ENCODE data around the gene BRIP1. TPM values are rescaled to one million over a fixed set of nuclear protein-coding genes. Genes with fewer than 3 reads are reported as not detected.
"Not testable (repeated sequence)": the region's sequence is repeated elsewhere in the genome, so short reads cannot be mapped to it uniquely, and the experiment has no call there.

BRIP1 gene
- total and polyA plus RNA-seq, 2 donors (not counting 1 experiment from before 2014, with no cell fraction given): 4.0 to 8.1 TPM

DNA sequence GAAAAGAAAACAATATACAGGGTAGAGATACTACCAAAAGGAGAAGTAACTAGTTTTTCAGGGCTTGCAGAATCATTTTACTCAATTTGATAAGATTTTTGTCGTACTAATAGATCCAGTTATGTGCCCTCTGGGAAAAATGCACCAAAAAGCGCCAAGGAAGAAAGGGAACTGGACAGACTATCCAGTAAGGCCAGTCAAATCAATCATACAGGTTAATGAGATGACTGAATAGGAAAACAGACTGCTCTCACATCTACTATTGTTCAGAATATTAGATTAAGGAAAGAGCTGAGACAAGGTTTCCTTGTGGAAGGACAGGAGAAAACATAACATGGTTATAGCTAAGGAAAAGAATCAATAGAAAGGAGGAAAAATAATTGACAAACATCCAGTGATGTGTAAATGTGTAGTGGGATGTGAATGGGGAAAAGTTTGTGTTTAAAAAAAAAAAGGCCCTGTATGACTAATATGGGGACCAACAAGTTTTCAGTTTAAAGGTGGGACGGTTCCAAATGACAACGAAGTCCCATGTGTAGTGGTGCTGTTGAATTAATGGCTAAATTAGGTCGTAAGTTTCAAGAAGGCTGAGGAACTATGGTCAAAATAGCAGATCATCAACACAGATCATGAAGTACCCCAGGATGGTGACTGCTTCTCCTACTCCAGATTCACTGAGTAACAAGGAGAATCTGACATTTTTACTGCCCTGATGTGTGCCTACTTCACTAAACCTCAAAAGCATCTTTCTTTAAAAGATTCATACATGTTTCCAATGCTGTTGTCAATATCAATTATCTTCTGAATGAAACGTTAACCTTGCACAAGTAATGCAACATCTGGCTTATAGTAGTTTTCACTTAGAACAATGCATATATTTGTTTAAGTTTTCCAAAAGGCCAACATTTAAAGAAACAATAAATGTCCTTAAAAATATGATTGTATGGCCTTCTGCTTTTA, 40.7 kb downstream of the BRIP1 start:
- Histone ChIP-seq H3K36me3 (ENCODE audit: control insufficient read depth, insufficient read depth, low read length) (no peaks in the 10 kb centered on the region), H4K20me1 (ENCODE audit: control insufficient read depth, extremely low read depth, insufficient read depth, low read length) (no peaks in the 10 kb centered on the region), H3K9ac (ENCODE audit: insufficient read depth, low read length) (no peak overlapping the region), H2AFZ (ENCODE audit: low read length) (no peak overlapping the region), H3K79me2 (ENCODE audit: control insufficient read depth, insufficient read depth, low read length) (no peaks in the 10 kb centered on the region), H3K4me1 (ENCODE audit: control insufficient read depth, extremely low read depth, insufficient read depth, low read length) (no peaks in the 10 kb centered on the region), H3K27me3 (ENCODE audit: control insufficient read depth, insufficient read depth, low read length) (no peaks in the 10 kb centered on the region), H3K4me2 (ENCODE audit: extremely low read depth, insufficient read depth, low read length) (no peak overlapping the region), H3K9me3 (ENCODE audit: control insufficient read depth, insufficient read depth, low read depth, low read length) (no peaks in the 10 kb centered on the region), H3K27ac (ENCODE audit: insufficient read depth, low read length) (no peak overlapping the region), H3K4me3 (replicated peaks in 1 of 4; ENCODE audit: control extremely low read depth in 1 of 4, insufficient read depth in 1 of 4, low read depth in 3 of 4, low read length in 4 of 4) (no peak overlapping the region)
- TF ChIP-seq, protein P1, sequence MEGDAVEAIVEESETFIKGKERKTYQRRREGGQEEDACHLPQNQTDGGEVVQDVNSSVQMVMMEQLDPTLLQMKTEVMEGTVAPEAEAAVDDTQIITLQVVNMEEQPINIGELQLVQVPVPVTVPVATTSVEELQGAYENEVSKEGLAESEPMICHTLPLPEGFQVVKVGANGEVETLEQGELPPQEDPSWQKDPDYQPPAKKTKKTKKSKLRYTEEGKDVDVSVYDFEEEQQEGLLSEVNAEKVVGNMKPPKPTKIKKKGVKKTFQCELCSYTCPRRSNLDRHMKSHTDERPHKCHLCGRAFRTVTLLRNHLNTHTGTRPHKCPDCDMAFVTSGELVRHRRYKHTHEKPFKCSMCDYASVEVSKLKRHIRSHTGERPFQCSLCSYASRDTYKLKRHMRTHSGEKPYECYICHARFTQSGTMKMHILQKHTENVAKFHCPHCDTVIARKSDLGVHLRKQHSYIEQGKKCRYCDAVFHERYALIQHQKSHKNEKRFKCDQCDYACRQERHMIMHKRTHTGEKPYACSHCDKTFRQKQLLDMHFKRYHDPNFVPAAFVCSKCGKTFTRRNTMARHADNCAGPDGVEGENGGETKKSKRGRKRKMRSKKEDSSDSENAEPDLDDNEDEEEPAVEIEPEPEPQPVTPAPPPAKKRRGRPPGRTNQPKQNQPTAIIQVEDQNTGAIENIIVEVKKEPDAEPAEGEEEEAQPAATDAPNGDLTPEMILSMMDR (conservative IDR thresholded peaks at IDR 0.05 in 1 of 2, IDR thresholded peaks at IDR 0.05 in 1 of 2; ENCODE audit: low read depth in 1 of 2, low read length in 2 of 2): no peak
- no peak for TF ChIP-seq EZH2 (IDR thresholded peaks at IDR 0.05; ENCODE audit: low read length, missing control alignments)
- DNase-seq (ENCODE audit: low read depth in 2 of 2): no peak

DNA sequence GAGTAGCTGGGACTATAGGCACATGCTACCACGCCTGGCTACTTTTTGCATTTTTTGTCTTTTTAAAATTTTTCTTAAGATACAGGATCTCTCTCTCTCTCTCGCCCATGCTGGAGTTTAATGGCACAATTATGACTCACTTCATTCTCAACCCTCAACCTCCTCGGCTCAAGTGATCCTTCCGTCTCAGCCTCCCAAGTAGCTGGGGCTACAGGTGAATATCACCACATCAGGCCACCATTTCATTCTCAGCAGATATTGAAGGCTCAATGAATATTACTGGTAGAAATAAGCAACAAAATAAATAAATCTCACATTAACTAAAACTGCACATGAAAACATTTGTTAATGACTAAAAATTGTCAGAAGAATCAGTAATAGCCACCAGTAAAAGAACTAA, 41.7 kb downstream of the BRIP1 start:
- H4K20me1 ChIP-seq (ENCODE audit: control insufficient read depth, extremely low read depth, insufficient read depth, low read length): no peaks in the 10 kb centered on the region
- H3K4me1 ChIP-seq (ENCODE audit: control insufficient read depth, extremely low read depth, insufficient read depth, low read length): no peaks in the 10 kb centered on the region
- no peak for DNase-seq (ENCODE audit: low read depth in 2 of 2)
- no peak overlapping the region for H3K27ac ChIP-seq (ENCODE audit: insufficient read depth, low read length)
- no peaks in the 10 kb centered on the region for H3K79me2 ChIP-seq (ENCODE audit: control insufficient read depth, insufficient read depth, low read length)
- H3K9me3 ChIP-seq (ENCODE audit: control insufficient read depth, insufficient read depth, low read depth, low read length): no peaks in the 10 kb centered on the region
- no peaks in the 10 kb centered on the region for H3K36me3 ChIP-seq (ENCODE audit: control insufficient read depth, insufficient read depth, low read length)
- H3K27me3 ChIP-seq (ENCODE audit: control insufficient read depth, insufficient read depth, low read length): no peaks in the 10 kb centered on the region
- no peak overlapping the region for H2AFZ ChIP-seq (ENCODE audit: low read length)
- H3K9ac ChIP-seq (ENCODE audit: insufficient read depth, low read length): no peak overlapping the region
- no peak overlapping the region for H3K4me2 ChIP-seq (ENCODE audit: extremely low read depth, insufficient read depth, low read length)
- no peak overlapping the region for H3K4me3 ChIP-seq (replicated peaks in 1 of 4; ENCODE audit: control extremely low read depth in 1 of 4, insufficient read depth in 1 of 4, low read depth in 3 of 4, low read length in 4 of 4)
- TF ChIP-seq, protein P1 (conservative IDR thresholded peaks at IDR 0.05 in 1 of 2, IDR thresholded peaks at IDR 0.05 in 1 of 2; ENCODE audit: low read depth in 1 of 2, low read length in 2 of 2): no peak
- no peak for TF ChIP-seq EZH2 (IDR thresholded peaks at IDR 0.05; ENCODE audit: low read length, missing control alignments)

DNA sequence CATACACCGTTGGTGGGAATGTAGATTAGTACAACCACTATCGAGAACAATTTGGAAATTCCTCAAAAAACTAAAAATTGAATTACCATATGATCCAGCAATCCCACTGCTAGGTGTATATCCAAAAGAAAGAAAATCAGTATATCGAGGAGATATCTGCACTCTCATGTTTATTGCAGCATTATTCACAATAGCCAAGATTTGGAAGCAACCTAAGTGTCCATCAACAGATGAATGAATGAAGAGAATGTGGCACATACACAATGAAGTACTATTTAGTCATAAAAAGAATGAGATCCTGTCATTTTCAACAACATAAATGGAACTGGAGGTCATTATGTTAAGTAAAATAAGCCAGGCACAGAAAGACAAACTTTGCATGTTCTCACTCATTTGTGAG, 44.1 kb downstream of the BRIP1 start:
- not testable (repeated sequence) for H3K4me1 ChIP-seq (ENCODE audit: control insufficient read depth, extremely low read depth, insufficient read depth, low read length); H3K36me3 ChIP-seq (ENCODE audit: control insufficient read depth, insufficient read depth, low read length); H3K4me2 ChIP-seq (ENCODE audit: extremely low read depth, insufficient read depth, low read length); H3K9me3 ChIP-seq (ENCODE audit: control insufficient read depth, insufficient read depth, low read depth, low read length); H4K20me1 ChIP-seq (ENCODE audit: control insufficient read depth, extremely low read depth, insufficient read depth, low read length); H3K79me2 ChIP-seq (ENCODE audit: control insufficient read depth, insufficient read depth, low read length); H3K9ac ChIP-seq (ENCODE audit: insufficient read depth, low read length); H3K27ac ChIP-seq (ENCODE audit: insufficient read depth, low read length); DNase-seq (ENCODE audit: low read depth in 2 of 2); H3K4me3 ChIP-seq (replicated peaks in 1 of 4; ENCODE audit: control extremely low read depth in 1 of 4, insufficient read depth in 1 of 4, low read depth in 3 of 4, low read length in 4 of 4); H2AFZ ChIP-seq (ENCODE audit: low read length); H3K27me3 ChIP-seq (ENCODE audit: control insufficient read depth, insufficient read depth, low read length)
